Prostate gland (tissue), 2 donors: ENCODE measurements around the gene ZCCHC2. TPM values are rescaled to one million over a fixed set of nuclear protein-coding genes. Genes with fewer than 3 reads are reported as not detected.

Experiments used
- DNase-seq: peaks from one replicate; pipeline ENCODE4 v3.0.0-alpha.2; 2019; ENCODE audit warnings: low spot score
- H3K27ac ChIP-seq, 2 donors: fragments of 200-600 bp; sonication (generic); 2 replicates each; pipeline ENCODE4 v1.5.1; 2017 to 2019
- H3K27me3 ChIP-seq: fragments of 200-600 bp; sonication (generic); replicated peaks from 2 replicates; pipeline ENCODE4 v1.5.1; 2019; ENCODE audit not compliant: insufficient read depth
- H3K36me3 ChIP-seq, 2 donors: fragments of 200-600 bp; sonication (generic); 1 replicate in 1 of 2; 2 replicates in 1 of 2; pipeline versions ENCODE4 v1.5.1 to v1.8.1; 2017 to 2019
- H3K4me1 ChIP-seq: fragments of 200-600 bp; sonication (generic); replicated peaks from 2 replicates; pipeline ENCODE4 v1.5.1; 2019
- H3K4me3 ChIP-seq, 2 donors: fragments of 200-600 bp; sonication (generic); 2 replicates each; pipeline ENCODE4 v1.5.1; 2017 to 2019
- H3K9me3 ChIP-seq: fragments of 200-600 bp; sonication (generic); 2 replicates; pipeline ENCODE4 v1.5.1; 2017
- CTCF ChIP-seq, 4 experiments: fragments of 200-600 bp in 2 of 4; fragments of 450-650 bp in 2 of 4; sonication (generic) in 2 of 4; IDR thresholded peaks; 1 replicate in 3 of 4; 2 replicates in 1 of 4; pipeline ENCODE4 v1.5.1; 2016 to 2019; ENCODE audit warnings: antibody characterized with exemption in 4 of 4, mild to moderate bottlenecking in 2 of 4, moderate library complexity in 2 of 4
- POLR2A ChIP-seq: fragments of 450-650 bp; IDR thresholded peaks from one replicate; pipeline ENCODE4 v1.6.1; 2016; ENCODE audit warnings: antibody characterized with exemption, mild to moderate bottlenecking
- POLR2AphosphoS5 ChIP-seq: sonication (generic); formaldehyde crosslinking; IDR thresholded peaks from one replicate; pipeline ENCODE4 v1.6.1; 2017; ENCODE audit warnings: antibody characterized with exemption
- WGBS: methylation state at CpG from one replicate; pipeline ENCODE4 v1.1.5; 2018; 5-methylcytosine and 5-hydroxymethylcytosine counted together
- intact Hi-C: fragments of 100-400 bp; cut with DNase I; formaldehyde crosslinking; loops from one replicate; pipeline ENCODE4 v1.14.2; 2022
- total RNA-seq, 2 donors: library from RNA; depleted of rRNA; stranded (reverse); fragments of >200 nt; gene quantifications; one replicate each; pipeline ENCODE4 v1.1.0, GENCODE V29; 2016

Gene ZCCHC2
- total RNA-seq, 2 donors from 2014 or later, result 18.7 to 39.4 TPM

DNA sequence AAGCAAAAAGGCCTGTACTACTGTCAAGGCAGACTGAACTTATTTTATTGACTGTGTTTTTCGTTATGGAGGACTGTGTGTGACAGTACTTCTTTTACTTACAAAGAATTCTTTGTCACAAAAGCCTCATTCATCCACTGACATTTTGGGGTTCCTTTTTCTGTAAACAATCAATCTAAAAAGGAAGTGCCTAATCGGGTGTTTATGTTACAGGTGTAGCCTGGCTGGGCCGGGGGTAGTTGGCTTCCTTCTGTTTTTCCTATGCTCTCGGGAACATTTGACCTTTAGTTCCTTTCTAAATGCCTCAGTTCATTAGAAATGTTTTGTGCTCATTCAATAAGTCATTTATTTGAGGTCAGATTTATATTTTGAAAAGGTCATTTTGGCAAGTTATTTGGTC, 8.3 kb downstream of the ZCCHC2 start:
- WGBS, result 46% methylated on average over 4 of the region's 4 CpGs
- TF ChIP-seq POLR2AphosphoS5 (no peak), POLR2A (no peak), CTCF (IDR thresholded peaks at IDR 0.05) (no peak)
- intact Hi-C loops, result no loop called here
- H3K36me3 ChIP-seq, result no peaks in the 10 kb centered on the region
- H3K4me3 ChIP-seq, result no peak overlapping the region
- H3K27ac ChIP-seq, result no peak overlapping the region
- no peaks in the 10 kb centered on the region for H3K4me1 ChIP-seq
- no peaks in the 10 kb centered on the region for H3K27me3 ChIP-seq
- H3K9me3 ChIP-seq, result no peaks in the 10 kb centered on the region
- no peak for DNase-seq

DNA sequence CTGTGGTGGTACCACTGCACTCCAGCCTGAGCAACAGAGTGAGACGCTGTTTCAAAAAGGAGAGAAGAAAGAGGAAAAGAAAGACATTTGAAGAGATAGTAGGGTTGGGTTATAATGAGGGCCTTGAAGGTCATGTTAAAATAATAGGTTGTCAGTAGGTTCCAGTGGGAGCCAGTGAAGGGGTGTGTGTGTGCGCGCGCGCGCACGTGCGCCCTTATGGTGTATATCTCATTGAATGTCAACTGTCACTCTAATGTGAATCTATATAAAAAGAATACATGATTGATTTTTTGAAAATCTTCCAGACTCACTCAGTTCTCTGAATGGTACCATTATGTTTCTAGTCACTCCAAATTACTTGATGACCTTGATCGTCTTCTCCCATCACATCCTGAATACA, 9.1 kb downstream of the ZCCHC2 start:
- no peak overlapping the region for H3K27ac ChIP-seq
- 97% methylated on average over 9 of the region's 9 CpGs for WGBS
- no peaks in the 10 kb centered on the region for H3K27me3 ChIP-seq
- no peaks in the 10 kb centered on the region for H3K9me3 ChIP-seq
- DNase-seq, result no peak
- TF ChIP-seq POLR2A (no peak), CTCF (IDR thresholded peaks at IDR 0.05) (no peak), POLR2AphosphoS5 (no peak)
- no peak overlapping the region for H3K4me3 ChIP-seq
- H3K4me1 ChIP-seq, result no peaks in the 10 kb centered on the region
- intact Hi-C loops, result no loop called here
- no peaks in the 10 kb centered on the region for H3K36me3 ChIP-seq

DNA sequence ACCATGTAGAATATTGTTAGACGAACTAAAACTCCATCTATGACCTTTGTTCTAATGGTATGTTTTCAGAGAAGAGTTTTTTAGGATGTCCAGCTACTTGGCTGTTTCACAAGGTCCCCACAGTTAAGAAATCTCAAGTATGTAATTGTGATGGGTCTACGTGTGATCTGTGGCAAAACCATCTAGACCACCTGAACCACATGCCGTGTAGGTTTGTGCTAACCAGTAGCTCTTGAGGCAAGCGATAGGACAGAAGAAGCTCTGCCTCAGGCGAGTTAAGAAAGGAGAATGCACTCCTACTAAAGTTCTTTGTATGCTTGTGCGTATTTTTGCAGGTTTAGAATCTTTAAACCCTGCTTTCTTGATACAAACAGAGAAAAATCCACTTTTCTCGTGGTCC, 13.2 kb downstream of the ZCCHC2 start:
- WGBS, result 92% methylated on average over 7 of the region's 7 CpGs
- Histone ChIP-seq H3K4me3 (no peak overlapping the region), H3K27me3 (no peaks in the 10 kb centered on the region), H3K27ac (no peak overlapping the region), H3K4me1 (no peaks in the 10 kb centered on the region), H3K9me3 (no peaks in the 10 kb centered on the region), H3K36me3 (no peaks in the 10 kb centered on the region)
- TF ChIP-seq POLR2A (no peak), CTCF (IDR thresholded peaks at IDR 0.05) (no peak), POLR2AphosphoS5 (no peak)
- no peak for DNase-seq
- intact Hi-C loops, result no loop called here

DNA sequence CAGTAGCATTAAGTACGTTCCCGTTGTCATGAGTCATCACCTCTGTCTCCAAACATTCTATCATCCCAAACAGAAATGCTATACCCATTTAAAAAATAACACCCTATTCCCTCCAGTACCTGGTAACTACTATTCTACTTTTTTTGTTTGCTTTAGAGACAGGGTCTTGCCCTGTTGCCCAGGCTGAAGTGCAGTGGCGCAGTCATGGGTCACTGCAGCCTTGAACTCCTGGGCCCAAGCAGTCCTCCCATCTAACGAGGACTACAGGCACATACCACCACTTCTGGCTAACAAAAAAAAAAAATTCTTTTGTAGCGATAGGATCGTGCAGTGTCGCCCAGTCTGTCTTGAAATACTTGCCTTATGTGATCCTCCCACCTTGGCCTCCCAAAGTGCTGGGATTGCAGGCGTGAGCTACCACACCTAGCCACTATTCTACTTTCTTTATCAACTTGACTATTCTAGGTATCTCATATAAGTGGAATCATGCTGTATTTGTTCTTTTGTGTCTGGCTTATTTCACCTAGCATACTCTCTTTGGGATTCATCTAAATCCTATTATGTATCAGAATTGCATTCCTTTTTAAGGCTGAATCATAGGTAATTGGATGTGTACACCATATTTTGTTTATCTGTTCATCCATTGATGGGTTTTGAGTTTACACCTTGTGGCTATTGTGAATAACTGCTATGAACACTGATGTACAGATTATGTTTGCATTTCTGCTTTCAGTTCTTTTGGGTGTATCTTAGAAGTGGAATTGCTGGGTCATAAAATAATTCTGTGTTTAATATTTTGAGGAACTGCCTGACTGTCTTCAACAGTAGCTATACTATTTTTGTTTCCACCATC, 14.4 kb downstream of the ZCCHC2 start:
- TF ChIP-seq POLR2A (no peak), CTCF (IDR thresholded peaks at IDR 0.05) (no peak), POLR2AphosphoS5 (no peak)
- intact Hi-C loops, result no loop called here
- H3K27me3 ChIP-seq, result no peaks in the 10 kb centered on the region
- H3K27ac ChIP-seq, result no peak overlapping the region
- no peaks in the 10 kb centered on the region for H3K36me3 ChIP-seq
- no peaks in the 10 kb centered on the region for H3K4me1 ChIP-seq
- no peaks in the 10 kb centered on the region for H3K9me3 ChIP-seq
- DNase-seq, result no peak
- no peak overlapping the region for H3K4me3 ChIP-seq
- WGBS, result 100% methylated on average over 8 of the region's 8 CpGs

- Histone ChIP-seq H3K4me3 (no peak overlapping the region), H3K36me3 (no peaks in the 10 kb centered on the region), H3K4me1 (no peaks in the 10 kb centered on the region), H3K27me3 (no peaks in the 10 kb centered on the region), H3K9me3 (no peaks in the 10 kb centered on the region), H3K27ac (no peak overlapping the region)
- intact Hi-C loops, result no loop called here
- no peak for DNase-seq
- WGBS, result 92% methylated on average over 4 of the region's 4 CpGs
- no peak for TF ChIP-seq CTCF (IDR thresholded peaks at IDR 0.05)
- no peak for TF ChIP-seq POLR2A
- no peak for TF ChIP-seq POLR2AphosphoS5
Measured at GRCh38 chr18:62537946-62538345, 15.1 kb downstream of the ZCCHC2 start.
